Measurements from ENCODE around the gene CFDP1.

- no peak for TF ChIP-seq EZH2 (IDR thresholded peaks at IDR 0.05; ENCODE audit: borderline replicate concordance, low read length)
- no peak for TF ChIP-seq CTCF (conservative IDR thresholded peaks at IDR 0.05 in 1 of 2, IDR thresholded peaks at IDR 0.05 in 1 of 2; ENCODE audit: extremely low read depth in 1 of 2, insufficient read depth in 1 of 2, low read depth in 1 of 2, low read length in 2 of 2)
These were observed 171.7 kb downstream of the CFDP1 start for GRCh38 chr16:75261590-75262078.

All from mammary epithelial cell (primary cell).